Neural cell (in vitro differentiated cells): ENCODE results near the gene CETP. TPM values are rescaled to one million over a fixed set of nuclear protein-coding genes. Genes with fewer than 3 reads are reported as not detected.
"Not testable (repeated sequence)": the region's sequence is repeated elsewhere in the genome, so short reads cannot be mapped to it uniquely, and the experiment has no call there.

ENCODE experiments used
- H2AFZ ChIP-seq: fragments of 200-600, 300-800 bp; sonication (generic), shearing (Covaris generic); 2 replicates; pipeline ENCODE4 v1.6.0; 2014; ENCODE audit warnings: low read depth, mild to moderate bottlenecking, antibody characterized with exemption, low read length, moderate library complexity
- H3F3A ChIP-seq: fragments of 200-600 bp; shearing (Covaris generic); 2 replicates; pipeline ENCODE4 v1.6.1; 2016; ENCODE audit warnings: mild to moderate bottlenecking, moderate library complexity, mixed read lengths, antibody characterized with exemption, low read length; ENCODE audit not compliant: insufficient read depth, poor library complexity, severe bottlenecking
- H3K27ac ChIP-seq: fragments of 200-600, 300-800 bp; sonication (generic), shearing (Covaris generic); 2 replicates; pipeline ENCODE4 v1.5.1; 2014; ENCODE audit warnings: mild to moderate bottlenecking, low read length, moderate library complexity
- H3K27me3 ChIP-seq: fragments of 300-800, 200-600 bp; sonication (generic), shearing (Covaris generic); 2 replicates; pipeline ENCODE4 v1.6.0; 2014; ENCODE audit warnings: mild to moderate bottlenecking, low read depth, low read length, moderate library complexity; ENCODE audit not compliant: insufficient read depth
- H3K36me3 ChIP-seq: fragments of 300-800, 200-600 bp; sonication (generic), shearing (Covaris generic); 2 replicates; pipeline ENCODE4 v1.5.1; 2014; ENCODE audit warnings: mild to moderate bottlenecking, antibody characterized with exemption, low read length, moderate library complexity; ENCODE audit not compliant: insufficient read depth
- H3K4me2 ChIP-seq: fragments of 300-800, 200-600 bp; sonication (generic), shearing (Covaris generic); 2 replicates; pipeline ENCODE4 v1.6.0; 2014; ENCODE audit warnings: mild to moderate bottlenecking, low read length
- H3K4me3 ChIP-seq: fragments of 300-800, 200-600 bp; sonication (generic), shearing (Covaris generic); 2 replicates; pipeline ENCODE4 v1.5.1; 2014; ENCODE audit warnings: mild to moderate bottlenecking, low read length, moderate library complexity
- H3K79me2 ChIP-seq: fragments of 200-600 bp; shearing (Covaris generic); replicated peaks from 2 replicates; pipeline ENCODE4 v1.6.0; 2014; ENCODE audit warnings: mild to moderate bottlenecking, low read length, moderate library complexity; ENCODE audit not compliant: insufficient read depth
- H3K9ac ChIP-seq: fragments of 300-800, 200-600 bp; sonication (generic), shearing (Covaris generic); 2 replicates; pipeline ENCODE4 v1.6.1; 2016; ENCODE audit warnings: mild to moderate bottlenecking, low read length, mixed read lengths
- H3K9me2 ChIP-seq: fragments of 200-600 bp; shearing (Covaris generic); 2 replicates; pipeline ENCODE4 v1.6.1; 2016; ENCODE audit warnings: mild to moderate bottlenecking, low read length, mixed read lengths; ENCODE audit not compliant: insufficient read depth
- H3K9me3 ChIP-seq: fragments of 200-600, 300-800 bp; sonication (generic), shearing (Covaris generic); 2 replicates; pipeline ENCODE4 v1.6.1; 2016; ENCODE audit warnings: mild to moderate bottlenecking, mixed run types, low read length, moderate library complexity, mixed read lengths
- H4K20me1 ChIP-seq: fragments of 200-600 bp; shearing (Covaris generic); 2 replicates; pipeline ENCODE4 v1.6.1; 2016; ENCODE audit warnings: mild to moderate bottlenecking, mixed run types; ENCODE audit not compliant: insufficient read depth
- EP300 ChIP-seq: fragments of 450-650 bp; conservative IDR thresholded peaks from 2 replicates; pipeline ENCODE4 v1.6.1; 2014; ENCODE audit warnings: antibody characterized with exemption, mild to moderate bottlenecking, moderate library complexity; ENCODE audit not compliant: poor library complexity, severe bottlenecking
- EZH2 ChIP-seq: fragments of 200-600, 300-800 bp; shearing (Covaris generic), sonication (generic); IDR thresholded peaks from 2 replicates; pipeline ENCODE4 v1.6.1; 2014; ENCODE audit warnings: antibody characterized with exemption, low read length, borderline replicate concordance, mild to moderate bottlenecking; ENCODE audit not compliant: insufficient read depth, poor library complexity, severe bottlenecking
- MXI1 ChIP-seq: fragments of 450-650 bp; conservative IDR thresholded peaks from 2 replicates; pipeline ENCODE4 v1.6.1; 2014; ENCODE audit warnings: antibody characterized with exemption, mild to moderate bottlenecking; ENCODE audit not compliant: poor library complexity, severe bottlenecking
- POLR2AphosphoS5 ChIP-seq: IDR thresholded peaks from 2 replicates; pipeline ENCODE4 v1.6.1; 2012
- RAD21 ChIP-seq: fragments of 450-650 bp; conservative IDR thresholded peaks from 2 replicates; pipeline ENCODE4 v1.6.1; 2014; ENCODE audit warnings: antibody characterized with exemption, mild to moderate bottlenecking, moderate library complexity
- SMC3 ChIP-seq: fragments of 450-650 bp; conservative IDR thresholded peaks from 2 replicates; pipeline ENCODE4 v1.6.1; 2014; ENCODE audit warnings: antibody characterized with exemption, mild to moderate bottlenecking, moderate library complexity; ENCODE audit not compliant: poor library complexity
- TAF1 ChIP-seq: IDR thresholded peaks from 2 replicates; pipeline ENCODE4 v1.6.1; 2012; ENCODE audit warnings: low read depth
- polyA plus RNA-seq: library from polyadenylated mRNA; depleted of rRNA; stranded (reverse); fragments of >200 nt; gene quantifications from 2 replicates; pipeline ENCODE4 v1.2.3, GENCODE V29; 2014
- TF ChIP-seq, protein P1 (sequence below): fragments of 450-650 bp; IDR thresholded peaks from 2 replicates; pipeline ENCODE4 v1.5.1; 2014; ENCODE audit warnings: antibody characterized with exemption, mild to moderate bottlenecking, moderate library complexity; ENCODE audit not compliant: poor library complexity, severe bottlenecking
- TF ChIP-seq, protein P2 (sequence below): IDR thresholded peaks from 2 replicates; pipeline ENCODE4 v1.6.1; 2012; ENCODE audit warnings: borderline replicate concordance

Gene CETP
- polyA plus RNA-seq, 1 donor from 2014 or later, result not detected

DNA sequence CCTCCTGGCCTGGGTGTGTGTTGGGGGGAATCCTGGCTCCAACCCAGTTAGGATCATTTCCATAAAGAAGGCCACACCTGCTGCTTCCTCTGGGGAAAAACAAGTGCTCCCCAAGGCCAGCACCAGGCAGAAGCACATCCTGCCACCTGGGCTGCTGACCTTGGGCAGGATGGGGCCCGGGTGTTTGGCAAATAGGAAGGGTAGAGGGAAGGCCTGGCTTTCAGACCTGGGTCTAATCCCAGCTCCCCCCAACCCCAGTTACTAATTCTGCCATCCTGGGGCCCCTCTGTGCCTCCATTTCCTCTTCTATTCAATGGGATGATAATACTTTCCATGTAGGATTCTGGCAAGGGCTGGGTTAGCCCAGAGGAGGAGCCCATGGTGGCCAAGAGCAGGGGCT lies 24.6 kb downstream of the CETP start:
- H3K9me3 ChIP-seq, result no peaks in the 10 kb centered on the region
- no peak overlapping the region for H2AFZ ChIP-seq
- H3K4me3 ChIP-seq, result no peak overlapping the region
- H3F3A ChIP-seq, result no peaks in the 10 kb centered on the region
- H4K20me1 ChIP-seq, result no peaks in the 10 kb centered on the region
- no peak for TF ChIP-seq EZH2
- TF ChIP-seq, protein P1, sequence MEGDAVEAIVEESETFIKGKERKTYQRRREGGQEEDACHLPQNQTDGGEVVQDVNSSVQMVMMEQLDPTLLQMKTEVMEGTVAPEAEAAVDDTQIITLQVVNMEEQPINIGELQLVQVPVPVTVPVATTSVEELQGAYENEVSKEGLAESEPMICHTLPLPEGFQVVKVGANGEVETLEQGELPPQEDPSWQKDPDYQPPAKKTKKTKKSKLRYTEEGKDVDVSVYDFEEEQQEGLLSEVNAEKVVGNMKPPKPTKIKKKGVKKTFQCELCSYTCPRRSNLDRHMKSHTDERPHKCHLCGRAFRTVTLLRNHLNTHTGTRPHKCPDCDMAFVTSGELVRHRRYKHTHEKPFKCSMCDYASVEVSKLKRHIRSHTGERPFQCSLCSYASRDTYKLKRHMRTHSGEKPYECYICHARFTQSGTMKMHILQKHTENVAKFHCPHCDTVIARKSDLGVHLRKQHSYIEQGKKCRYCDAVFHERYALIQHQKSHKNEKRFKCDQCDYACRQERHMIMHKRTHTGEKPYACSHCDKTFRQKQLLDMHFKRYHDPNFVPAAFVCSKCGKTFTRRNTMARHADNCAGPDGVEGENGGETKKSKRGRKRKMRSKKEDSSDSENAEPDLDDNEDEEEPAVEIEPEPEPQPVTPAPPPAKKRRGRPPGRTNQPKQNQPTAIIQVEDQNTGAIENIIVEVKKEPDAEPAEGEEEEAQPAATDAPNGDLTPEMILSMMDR, result no peak
- TF ChIP-seq POLR2AphosphoS5, result no peak
- TF ChIP-seq SMC3, result no peak
- TF ChIP-seq RAD21, result no peak
- no peak for TF ChIP-seq MXI1
- TF ChIP-seq, protein P2, sequence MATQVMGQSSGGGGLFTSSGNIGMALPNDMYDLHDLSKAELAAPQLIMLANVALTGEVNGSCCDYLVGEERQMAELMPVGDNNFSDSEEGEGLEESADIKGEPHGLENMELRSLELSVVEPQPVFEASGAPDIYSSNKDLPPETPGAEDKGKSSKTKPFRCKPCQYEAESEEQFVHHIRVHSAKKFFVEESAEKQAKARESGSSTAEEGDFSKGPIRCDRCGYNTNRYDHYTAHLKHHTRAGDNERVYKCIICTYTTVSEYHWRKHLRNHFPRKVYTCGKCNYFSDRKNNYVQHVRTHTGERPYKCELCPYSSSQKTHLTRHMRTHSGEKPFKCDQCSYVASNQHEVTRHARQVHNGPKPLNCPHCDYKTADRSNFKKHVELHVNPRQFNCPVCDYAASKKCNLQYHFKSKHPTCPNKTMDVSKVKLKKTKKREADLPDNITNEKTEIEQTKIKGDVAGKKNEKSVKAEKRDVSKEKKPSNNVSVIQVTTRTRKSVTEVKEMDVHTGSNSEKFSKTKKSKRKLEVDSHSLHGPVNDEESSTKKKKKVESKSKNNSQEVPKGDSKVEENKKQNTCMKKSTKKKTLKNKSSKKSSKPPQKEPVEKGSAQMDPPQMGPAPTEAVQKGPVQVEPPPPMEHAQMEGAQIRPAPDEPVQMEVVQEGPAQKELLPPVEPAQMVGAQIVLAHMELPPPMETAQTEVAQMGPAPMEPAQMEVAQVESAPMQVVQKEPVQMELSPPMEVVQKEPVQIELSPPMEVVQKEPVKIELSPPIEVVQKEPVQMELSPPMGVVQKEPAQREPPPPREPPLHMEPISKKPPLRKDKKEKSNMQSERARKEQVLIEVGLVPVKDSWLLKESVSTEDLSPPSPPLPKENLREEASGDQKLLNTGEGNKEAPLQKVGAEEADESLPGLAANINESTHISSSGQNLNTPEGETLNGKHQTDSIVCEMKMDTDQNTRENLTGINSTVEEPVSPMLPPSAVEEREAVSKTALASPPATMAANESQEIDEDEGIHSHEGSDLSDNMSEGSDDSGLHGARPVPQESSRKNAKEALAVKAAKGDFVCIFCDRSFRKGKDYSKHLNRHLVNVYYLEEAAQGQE, result no peak
- no peak for TF ChIP-seq TAF1
- TF ChIP-seq EP300, result no peak
- no peaks in the 10 kb centered on the region for H3K36me3 ChIP-seq
- H3K9ac ChIP-seq, result no peak overlapping the region
- peaks cover 34% of the 10 kb centered on the region for H3K27me3 ChIP-seq
- H3K9me2 ChIP-seq, result no peaks in the 10 kb centered on the region
- H3K27ac ChIP-seq, result no peak overlapping the region
- no peaks in the 10 kb centered on the region for H3K79me2 ChIP-seq
- H3K4me2 ChIP-seq, result no peak overlapping the region

DNA sequence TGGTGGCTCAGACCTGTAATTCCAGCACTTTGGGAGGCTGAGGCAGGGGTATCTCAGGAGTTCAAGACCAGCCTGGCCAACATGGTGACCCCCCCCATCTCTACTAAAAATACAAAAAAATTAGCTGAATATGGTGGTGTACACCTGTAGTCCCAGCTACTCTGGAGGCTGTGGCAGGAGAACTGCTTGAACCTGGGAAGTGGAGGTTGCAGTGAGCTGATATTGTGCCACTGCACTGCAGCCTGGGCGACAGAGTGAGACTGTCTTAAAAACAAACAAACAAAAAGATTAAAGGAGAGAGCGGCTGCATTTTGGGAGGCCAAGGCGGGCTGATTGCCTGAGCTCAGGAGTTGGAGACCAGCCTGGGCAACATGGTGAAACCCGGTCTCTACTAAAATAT lies 25.2 kb downstream of the CETP start:
- peaks cover 34% of the 10 kb centered on the region for H3K27me3 ChIP-seq
- H4K20me1 ChIP-seq, H3K9me2 ChIP-seq, H3K9me3 ChIP-seq, H3K4me3 ChIP-seq, H3K79me2 ChIP-seq, H3F3A ChIP-seq, H3K4me2 ChIP-seq, H3K27ac ChIP-seq, H2AFZ ChIP-seq, H3K9ac ChIP-seq, H3K36me3 ChIP-seq: not testable (repeated sequence)

DNA sequence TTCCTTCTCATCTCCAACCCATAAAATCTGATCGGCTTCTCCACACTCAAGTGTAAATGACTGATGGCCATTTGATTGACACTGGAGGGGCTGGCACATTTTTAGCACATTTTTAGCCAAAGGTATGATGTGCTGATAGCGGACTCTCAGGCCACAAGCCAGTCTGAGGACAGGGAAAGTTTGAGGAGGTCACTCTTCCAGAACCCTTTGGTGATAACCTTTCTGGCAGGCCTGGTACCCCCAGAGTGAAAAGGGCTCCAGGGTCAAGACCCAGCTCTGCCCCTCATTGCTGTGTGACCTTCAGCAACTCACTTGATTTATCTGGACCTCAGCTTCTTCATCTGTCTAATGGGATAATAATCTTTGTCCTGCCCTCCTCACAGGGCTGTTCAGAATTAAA lies 25.9 kb downstream of the CETP start:
- no peak overlapping the region for H2AFZ ChIP-seq
- no peak overlapping the region for H3K27ac ChIP-seq
- no peaks in the 10 kb centered on the region for H3K36me3 ChIP-seq
- H3K9me3 ChIP-seq, result no peaks in the 10 kb centered on the region
- no peaks in the 10 kb centered on the region for H3K79me2 ChIP-seq
- no peaks in the 10 kb centered on the region for H3F3A ChIP-seq
- no peak for TF ChIP-seq EZH2
- TF ChIP-seq, protein P2, result no peak
- no peak for TF ChIP-seq EP300
- TF ChIP-seq POLR2AphosphoS5, result no peak
- TF ChIP-seq, protein P1, result no peak
- H4K20me1 ChIP-seq, result no peaks in the 10 kb centered on the region
- H3K9me2 ChIP-seq, result no peaks in the 10 kb centered on the region
- peaks cover 34% of the 10 kb centered on the region for H3K27me3 ChIP-seq
- H3K4me2 ChIP-seq, result no peak overlapping the region
- H3K4me3 ChIP-seq, result no peak overlapping the region
- no peak overlapping the region for H3K9ac ChIP-seq
